GM06990 (cell line): Measurements from ENCODE around the gene ROR2.
"Not testable (repeated sequence)": the region's sequence is repeated elsewhere in the genome, so short reads cannot be mapped to it uniquely, and the experiment has no call there.

ENCODE experiments used
- DNase-seq: peaks from one replicate; pipeline ENCODE4 v3.0.0-alpha.2; 2011; ENCODE audit not compliant: insufficient read length; ENCODE audit errors: extremely low read depth
- H3K27me3 ChIP-seq: replicated peaks from 2 replicates; pipeline ENCODE4 v1.6.0; 2011; ENCODE audit warnings: low read length; ENCODE audit not compliant: control insufficient read depth, insufficient read depth
- H3K36me3 ChIP-seq: 2 replicates; pipeline ENCODE4 v1.5.1; 2011; ENCODE audit warnings: low read length; ENCODE audit not compliant: control insufficient read depth, insufficient read depth
- H3K4me3 ChIP-seq: replicated peaks from 2 replicates; pipeline ENCODE4 v1.5.1; 2011; ENCODE audit warnings: low read depth, mild to moderate bottlenecking, control low read depth, low read length
- TF ChIP-seq, protein P1 (sequence below): IDR thresholded peaks from 2 replicates; pipeline ENCODE4 v1.5.1; 2011; ENCODE audit warnings: low read length, control low read depth, mild to moderate bottlenecking, inconsistent platforms; ENCODE audit not compliant: insufficient read depth, poor library complexity, severe bottlenecking

Gene ROR2

GRCh38 chr9:91546574-91546973, 403.5 kb downstream of the ROR2 start:
- Histone ChIP-seq H3K36me3 (no peaks in the 10 kb centered on the region), H3K27me3 (no peaks in the 10 kb centered on the region), H3K4me3 (no peak overlapping the region)
- DNase-seq = no peak
- TF ChIP-seq, protein P1, sequence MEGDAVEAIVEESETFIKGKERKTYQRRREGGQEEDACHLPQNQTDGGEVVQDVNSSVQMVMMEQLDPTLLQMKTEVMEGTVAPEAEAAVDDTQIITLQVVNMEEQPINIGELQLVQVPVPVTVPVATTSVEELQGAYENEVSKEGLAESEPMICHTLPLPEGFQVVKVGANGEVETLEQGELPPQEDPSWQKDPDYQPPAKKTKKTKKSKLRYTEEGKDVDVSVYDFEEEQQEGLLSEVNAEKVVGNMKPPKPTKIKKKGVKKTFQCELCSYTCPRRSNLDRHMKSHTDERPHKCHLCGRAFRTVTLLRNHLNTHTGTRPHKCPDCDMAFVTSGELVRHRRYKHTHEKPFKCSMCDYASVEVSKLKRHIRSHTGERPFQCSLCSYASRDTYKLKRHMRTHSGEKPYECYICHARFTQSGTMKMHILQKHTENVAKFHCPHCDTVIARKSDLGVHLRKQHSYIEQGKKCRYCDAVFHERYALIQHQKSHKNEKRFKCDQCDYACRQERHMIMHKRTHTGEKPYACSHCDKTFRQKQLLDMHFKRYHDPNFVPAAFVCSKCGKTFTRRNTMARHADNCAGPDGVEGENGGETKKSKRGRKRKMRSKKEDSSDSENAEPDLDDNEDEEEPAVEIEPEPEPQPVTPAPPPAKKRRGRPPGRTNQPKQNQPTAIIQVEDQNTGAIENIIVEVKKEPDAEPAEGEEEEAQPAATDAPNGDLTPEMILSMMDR = no peak

DNA sequence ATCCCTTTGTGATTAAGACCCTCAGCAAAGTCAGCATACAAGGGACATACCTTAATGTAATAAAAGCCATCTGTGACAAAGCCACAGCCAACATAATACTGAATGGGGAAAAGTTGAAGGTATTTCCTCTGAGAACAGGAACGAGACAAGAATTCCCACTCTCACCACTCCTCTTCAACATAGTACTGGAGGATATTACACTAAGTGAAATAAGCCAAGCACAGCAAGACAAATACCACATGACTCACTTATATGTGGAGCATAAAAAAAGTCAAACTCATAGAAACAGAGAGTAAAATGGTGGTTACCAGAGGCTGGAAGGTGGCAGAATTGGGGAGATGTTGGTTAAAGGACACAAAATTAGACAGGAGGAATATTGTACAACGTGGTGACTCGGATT, 408.3 kb downstream of the ROR2 start:
- DNase-seq = no peak
- H3K4me3 ChIP-seq = no peak overlapping the region
- H3K36me3 ChIP-seq = no peaks in the 10 kb centered on the region
- TF ChIP-seq, protein P1 = no peak
- no peaks in the 10 kb centered on the region for H3K27me3 ChIP-seq

DNA sequence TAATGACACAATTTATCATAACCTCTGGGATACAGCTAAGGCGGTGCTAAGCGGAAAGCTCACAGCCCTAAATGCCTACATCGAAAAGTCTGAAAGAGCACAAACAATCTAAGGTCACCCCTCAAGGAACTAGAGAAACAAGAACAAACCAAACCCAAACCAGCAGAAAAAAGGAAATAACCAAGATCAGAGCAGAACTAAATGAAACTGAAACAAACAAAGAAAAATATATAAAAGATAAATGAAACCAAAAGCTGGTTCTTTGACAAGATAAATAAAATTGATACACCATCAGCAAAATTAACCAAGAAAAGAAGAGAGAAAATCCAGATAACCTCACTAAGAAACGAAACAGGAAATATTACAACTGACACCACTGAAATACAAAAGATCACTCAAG, 409.5 kb downstream of the ROR2 start:
- not testable (repeated sequence) for H3K4me3 ChIP-seq, H3K36me3 ChIP-seq, H3K27me3 ChIP-seq, DNase-seq

DNA sequence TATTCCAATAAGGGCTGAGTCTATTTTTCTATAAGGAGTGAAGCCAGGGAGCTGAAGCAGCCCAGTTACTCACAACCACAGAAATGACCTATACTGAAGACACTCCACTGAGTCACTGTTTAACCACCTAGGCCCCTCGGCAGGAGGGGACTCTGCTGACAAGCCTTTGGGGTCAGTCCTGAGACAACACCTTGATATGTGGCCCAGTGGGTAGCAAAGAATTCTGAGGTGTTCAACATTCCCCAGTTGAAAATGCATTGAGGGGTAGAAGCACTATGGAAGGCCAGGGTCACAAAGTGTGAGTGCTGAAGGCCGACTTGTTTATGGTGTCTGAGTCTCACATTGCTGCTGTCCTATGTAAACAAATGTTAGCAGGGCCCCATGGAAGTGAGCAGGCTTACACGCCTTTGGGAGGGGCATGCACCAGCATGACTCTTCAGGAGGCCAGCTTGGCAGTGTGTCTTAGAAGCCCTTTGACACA, 413.8 kb downstream of the ROR2 start:
- TF ChIP-seq, protein P1 = no peak
- no peak for DNase-seq
- Histone ChIP-seq H3K36me3 (no peaks in the 10 kb centered on the region), H3K4me3 (no peak overlapping the region), H3K27me3 (no peaks in the 10 kb centered on the region)

- Histone ChIP-seq H3K27me3 (no peaks in the 10 kb centered on the region), H3K36me3 (no peaks in the 10 kb centered on the region), H3K4me3 (no peak overlapping the region)
- TF ChIP-seq, protein P1 = no peak
- DNase-seq = no peak
These were observed 415.7 kb downstream of the ROR2 start for GRCh38 chr9:91534374-91534773.

DNA sequence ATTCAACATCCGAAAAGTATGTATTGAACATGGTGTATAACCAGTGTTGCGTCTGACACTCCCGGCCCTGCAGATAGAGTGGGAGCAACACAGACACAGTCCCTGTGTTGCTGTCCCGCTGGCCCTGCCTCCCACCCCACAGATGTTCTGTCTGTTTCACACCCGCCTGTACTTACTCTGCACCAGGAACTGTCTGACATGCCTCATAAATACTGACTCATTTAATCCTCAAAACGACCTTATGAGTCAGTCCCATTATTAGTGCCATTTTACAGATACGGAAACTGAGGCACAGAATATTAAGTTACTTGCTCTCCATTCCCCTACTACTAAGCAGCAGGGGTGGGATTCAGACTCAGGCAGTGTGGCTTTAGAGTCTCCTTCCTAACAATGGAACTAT, 416.6 kb downstream of the ROR2 start:
- TF ChIP-seq, protein P1 = no peak
- no peaks in the 10 kb centered on the region for H3K36me3 ChIP-seq
- H3K4me3 ChIP-seq = no peak overlapping the region
- DNase-seq = no peak
- H3K27me3 ChIP-seq = no peaks in the 10 kb centered on the region
